Measurements from ENCODE around the gene IFI27L2. TPM values are rescaled to one million over a fixed set of nuclear protein-coding genes. Genes with fewer than 3 reads are reported as not detected.

IFI27L2 gene
- total RNA-seq, 1 experiment from 2014 or later: 28.6 TPM

- Histone ChIP-seq H3K4me2 (ENCODE audit: insufficient read depth, insufficient read length, low read length) (no peak overlapping the region), H4K91ac (ENCODE audit: insufficient read length, low read depth, low read length) (no peak overlapping the region), H3K23ac (ENCODE audit: insufficient read length, low read depth, low read length) (no peak overlapping the region), H3K4ac (ENCODE audit: low read depth, low read length) (no peak overlapping the region), H3K79me2 (ENCODE audit: insufficient read depth, low read length) (peaks cover 3% of the 10 kb centered on the region; the same call in 1 of the 2 replicates), H2BK15ac (ENCODE audit: low read depth, low read length) (no peak overlapping the region), H3K9me3 (ENCODE audit: control insufficient read depth, low read depth, low read length) (no peaks in the 10 kb centered on the region), H3K4me1 (ENCODE audit: insufficient read depth, low read length) (no peaks in the 10 kb centered on the region), H2BK120ac (ENCODE audit: low read depth, low read length, poor library complexity, severe bottlenecking) (no peak overlapping the region), H2BK5ac (ENCODE audit: insufficient read length, low read length) (no peak overlapping the region), H3K23me2 (ENCODE audit: insufficient read length, low read depth, low read length, poor library complexity, severe bottlenecking) (peaks cover 7% of the 10 kb centered on the region), H4K20me1 (ENCODE audit: control insufficient read depth, insufficient read depth, insufficient read length) (no peaks in the 10 kb centered on the region), H2AK5ac (ENCODE audit: insufficient read length, low read length) (no peak overlapping the region), H2BK20ac (ENCODE audit: low read depth, low read length, poor library complexity, severe bottlenecking) (no peak overlapping the region), H3K18ac (ENCODE audit: insufficient read length, low read depth, low read length) (no peak overlapping the region), H3K56ac (ENCODE audit: insufficient read length, low read depth, low read length) (no peak overlapping the region), H3K79me1 (ENCODE audit: insufficient read depth, low read depth, low read length, poor library complexity, severe bottlenecking) (no peaks in the 10 kb centered on the region), H4K8ac (replicated peaks; ENCODE audit: insufficient read length, low read depth, low read length) (no peak overlapping the region), H4K5ac (ENCODE audit: insufficient read length, low read depth, low read length) (no peak overlapping the region), H3K9ac (ENCODE audit: extremely low read depth, insufficient read length, low read length) (no peak overlapping the region), H3T11ph (ENCODE audit: low read length) (no peak overlapping the region), H3K14ac (ENCODE audit: insufficient read depth, low read length) (no peak overlapping the region), H2BK12ac (ENCODE audit: insufficient read length, low read depth, low read length) (no peak overlapping the region), H3K27ac (ENCODE audit: insufficient read length, low read depth, low read length) (no peak overlapping the region), H2AFZ (ENCODE audit: low read length) (no peak overlapping the region), H3K27me3 (ENCODE audit: insufficient read depth, low read length) (no peaks in the 10 kb centered on the region; the same call in 1 of the 2 replicates)
- no CpG with 5 or more reads among the region's 6 CpGs for WGBS (ENCODE audit: extremely low coverage, insufficient read length, low lambda C conversion rate)
- Mint-ChIP-seq H3K4me1 (peaks cover 13 to 14% of the 10 kb centered on the region in 2 experiments), H3K27me3 (ENCODE audit: low read depth) (peaks cover 25% of the 10 kb centered on the region), H3K4me3 (no peak overlapping the region), H3K36me3 (ENCODE audit: insufficient read depth in 1 of 3, low read depth in 3 of 3) (no peaks in the 10 kb centered on the region), H3K27ac (no peak overlapping the region), H3K9me3 (no peaks in the 10 kb centered on the region)
- TF ChIP-seq CTCF (conservative IDR thresholded peaks at IDR 0.05): no peak
- no peak for DNase-seq
Observed at GRCh38 chr14:94170136-94170535, 40.7 kb upstream of the IFI27L2 start.
